ENCODE results near the gene ATAD3C.
"Not testable (repeated sequence)": the region's sequence is repeated elsewhere in the genome, so short reads cannot be mapped to it uniquely, and the experiment has no call there.

Gene ATAD3C

GRCh38 chr1:1511533-1512285 lies 62.2 kb downstream of the ATAD3C start, which contains the start of gene ATAD3A:
ATAD3A (plus strand) TSS chr1:1512162; CDS start chr1:1512269, 107 bp downstream.
- no peak for FAIRE-seq

GRCh38 chr1:1512425-1512824 lies 62.9 kb downstream of the ATAD3C start:
- not testable (repeated sequence) for FAIRE-seq

GRCh38 chr1:1513675-1514074 lies 64.2 kb downstream of the ATAD3C start:
- not testable (repeated sequence) for FAIRE-seq

GRCh38 chr1:1514376-1514775 lies 64.9 kb downstream of the ATAD3C start:
- FAIRE-seq: not testable (repeated sequence)

- not testable (repeated sequence) for FAIRE-seq
Observed at GRCh38 chr1:1516923-1517322, 67.4 kb downstream of the ATAD3C start.

- FAIRE-seq: no peak
Observed at GRCh38 chr1:1517973-1518620, 68.6 kb downstream of the ATAD3C start.

- not testable (repeated sequence) for FAIRE-seq
Observed at GRCh38 chr1:1518621-1519007, 69.1 kb downstream of the ATAD3C start.
